Heart left ventricle (tissue), 16 donors: ENCODE data around the gene WRAP73. TPM values are rescaled to one million over a fixed set of nuclear protein-coding genes. Genes with fewer than 3 reads are reported as not detected.
A peak's percentile ranks its signal among the peaks of the same experiment; 100 is the strongest.

Experiments used
- ATAC-seq, 4 donors: fragments of 200-7000 bp; cut with Tn5 transposase; one replicate each; pipeline ENCODE4 v1.9.1; 2020 to 2022; ENCODE audit warnings: moderate library complexity in 4 of 4, mild to moderate bottlenecking in 3 of 4, moderate number of reproducible peaks in 1 of 4
- DNase-seq, 5 donors: peaks; one replicate each; pipeline ENCODE4 v3.0.0-alpha.2; 2020
- H3K27ac ChIP-seq, 12 donors: fragments of 200-600 bp; sonication (generic) in 4 of 12; one replicate each; pipeline versions ENCODE4 v1.5.0 to v1.8.0; 2016 to 2022; ENCODE audit warnings: mild to moderate bottlenecking in 2 of 12
- H3K27me3 ChIP-seq, 9 donors: fragments of 200-600 bp; sonication (generic) in 2 of 9; one replicate each; pipeline versions ENCODE4 v1.5.1 to v1.8.0; 2016 to 2022; ENCODE audit warnings: mild to moderate bottlenecking in 3 of 9
- H3K36me3 ChIP-seq, 9 donors: fragments of 200-600 bp; sonication (generic) in 2 of 9; one replicate each; pipeline versions ENCODE4 v1.5.0 to v1.8.0; 2018 to 2022; ENCODE audit warnings: mild to moderate bottlenecking in 2 of 9
- H3K4me1 ChIP-seq, 12 donors: fragments of 200-600 bp; sonication (generic) in 4 of 12; one replicate each; pipeline versions ENCODE4 v1.5.0 to v1.8.0; 2016 to 2022; ENCODE audit warnings: mild to moderate bottlenecking in 3 of 12
- H3K4me3 ChIP-seq, 12 donors: fragments of 200-600 bp; sonication (generic) in 4 of 12; one replicate each; pipeline versions ENCODE4 v1.5.0 to v1.8.0; 2017 to 2022; ENCODE audit warnings: mild to moderate bottlenecking in 9 of 12, moderate library complexity in 4 of 12
- H3K9me3 ChIP-seq, 12 donors: fragments of 200-600 bp; sonication (generic) in 4 of 12; one replicate each; pipeline versions ENCODE4 v1.5.0 to v1.8.0; 2016 to 2022; ENCODE audit warnings: mild to moderate bottlenecking in 1 of 12
- POLR2A ChIP-seq, 2 donors: fragments of 450-650 bp; IDR thresholded peaks; one replicate each; pipeline ENCODE4 v1.6.1; 2017; ENCODE audit warnings: antibody characterized with exemption in 2 of 2, mild to moderate bottlenecking in 2 of 2, moderate library complexity in 2 of 2
- WGBS, 4 donors: extraction: QIAGEN DNeasy Blood & Tissue Kit in 2 of 4; methylation state at CpG; one replicate each; pipeline versions ENCODE4 v1.1.5 to v1.1.7; 2013 to 2018; 5-methylcytosine and 5-hydroxymethylcytosine counted together
- intact Hi-C, 10 donors: fragments of 100-400 bp; cut with DNase I; formaldehyde crosslinking; loops; one replicate each; pipeline versions ENCODE4 v1.11.1 to v1.14.2; 2022
- polyA plus RNA-seq, 2 donors: library from polyadenylated mRNA; stranded (reverse); fragments of 200-250 nt; gene quantifications; one replicate each; pipeline ENCODE4 v1.2.3, GENCODE V29; 2013
- total RNA-seq, 9 donors: library from RNA; depleted of rRNA in 2 of 9; stranded (reverse); fragments of >200 nt in 2 of 9; fragmentation: NEBNext Ultra II Directional in 3 of 9; extraction: Animal tissue kit (Norgen Biotek cat#: 25700) in 3 of 9; gene quantifications; one replicate each; pipeline versions ENCODE4 v1.1.0 to v1.2.4, GENCODE V29; 2016 to 2023
- TF ChIP-seq, protein P1 (sequence below), 12 donors: fragments of 200-600 bp; sonication (generic) in 4 of 12; IDR thresholded peaks; one replicate each; pipeline versions ENCODE4 v1.5.0 to v1.8.0; 2018 to 2022; ENCODE audit warnings: antibody characterized with exemption in 12 of 12, mild to moderate bottlenecking in 5 of 12
- donor health status: ischemic (EF 13 %, LVEDD 7.1; RV severe dilation, severe dysfunction).
- donor health status: healthy with polysubstance abuse.
- donor health status: DM: no; HTN: yes; CAD: no.
- donor health status: DM: no; HTN: no; CAD: no.
- donor health status: ischemic (EF 25% LVEDD 6.9; RV normal size, moderate dysfunction).
- donor health status: ischemic (EF 25% LVEDD 5.7; RV mildly dilated, moderate dysfunction).
- donor health status: healthy.
- donor health status: DM: yes; HTN: yes; CAD: no.
- donor health status: ischemic (EF 35%, LVEDD 5.7; RV mildly dilated, moderate dysfunction).
- donor health status: nonischemic (EF 11% LVEDD 7.7; RV severe dilation, severe dysfunction).
- donor health status: DM: yes; HTN: yes; CAD: no.
- donor health status: PGD.
- donor health status: ischemic (EF 29% LVEDD 5.4; RV normal size, mild dysfunction).
- donor health status: nonischemic (EF 23%, LVEDD 6.1; RV moderate dilation, normal function).

WRAP73 gene
- total and polyA plus RNA-seq, 11 donors, result 8.5 to 21.6 (median 11.3) TPM

GRCh38 chr1:3632716-3633343 lies 17.1 kb downstream of the WRAP73 start:
- Histone ChIP-seq H3K27me3 (no peaks in the 10 kb centered on the region), H3K36me3 (peaks cover 0 to 99% (median 95%) of the 10 kb centered on the region in 9 donors), H3K9me3 (no peaks in the 10 kb centered on the region), H3K4me3 (no peak overlapping the region), H3K27ac (no peak overlapping the region), H3K4me1 (peaks cover 0 to 7% (median 0%) of the 10 kb centered on the region in 12 donors)
- intact Hi-C loops, result no loop called here
- DNase-seq (peak in 1 of 5 donors; percentile 10), ATAC-seq (no peak)
- 95 to 96% (median 95%) methylated on average over 26 of the region's 26 CpGs for WGBS, 4 donors
- TF ChIP-seq, protein P1, sequence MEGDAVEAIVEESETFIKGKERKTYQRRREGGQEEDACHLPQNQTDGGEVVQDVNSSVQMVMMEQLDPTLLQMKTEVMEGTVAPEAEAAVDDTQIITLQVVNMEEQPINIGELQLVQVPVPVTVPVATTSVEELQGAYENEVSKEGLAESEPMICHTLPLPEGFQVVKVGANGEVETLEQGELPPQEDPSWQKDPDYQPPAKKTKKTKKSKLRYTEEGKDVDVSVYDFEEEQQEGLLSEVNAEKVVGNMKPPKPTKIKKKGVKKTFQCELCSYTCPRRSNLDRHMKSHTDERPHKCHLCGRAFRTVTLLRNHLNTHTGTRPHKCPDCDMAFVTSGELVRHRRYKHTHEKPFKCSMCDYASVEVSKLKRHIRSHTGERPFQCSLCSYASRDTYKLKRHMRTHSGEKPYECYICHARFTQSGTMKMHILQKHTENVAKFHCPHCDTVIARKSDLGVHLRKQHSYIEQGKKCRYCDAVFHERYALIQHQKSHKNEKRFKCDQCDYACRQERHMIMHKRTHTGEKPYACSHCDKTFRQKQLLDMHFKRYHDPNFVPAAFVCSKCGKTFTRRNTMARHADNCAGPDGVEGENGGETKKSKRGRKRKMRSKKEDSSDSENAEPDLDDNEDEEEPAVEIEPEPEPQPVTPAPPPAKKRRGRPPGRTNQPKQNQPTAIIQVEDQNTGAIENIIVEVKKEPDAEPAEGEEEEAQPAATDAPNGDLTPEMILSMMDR (IDR thresholded peaks at IDR 0.05), result no peak
- TF ChIP-seq POLR2A (IDR thresholded peaks at IDR 0.05), result no peak

DNA sequence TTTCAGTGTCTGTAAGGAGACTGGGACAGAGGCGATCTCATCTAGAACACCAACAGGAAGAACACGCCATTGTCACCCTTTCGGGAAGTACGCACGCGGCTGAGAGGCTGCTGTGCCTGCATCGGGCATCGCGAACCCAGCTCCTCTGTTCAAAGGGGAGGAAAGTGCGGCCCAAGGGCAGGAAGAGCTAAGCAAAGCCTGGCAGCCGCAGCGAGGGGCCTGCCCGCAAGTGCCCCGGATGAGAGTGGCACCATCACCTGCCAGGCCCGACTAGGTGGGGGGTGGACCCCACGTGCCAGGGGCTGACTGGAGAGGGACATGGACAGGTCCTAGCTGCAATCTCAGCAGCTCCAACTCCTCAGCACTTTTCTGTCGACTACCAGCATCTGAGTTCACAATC lies 17.6 kb downstream of the WRAP73 start:
- TF ChIP-seq, protein P1 (IDR thresholded peaks at IDR 0.05), result no peak
- no peak for TF ChIP-seq POLR2A (IDR thresholded peaks at IDR 0.05)
- ATAC-seq (no peak), DNase-seq (peak in 1 of 5 donors; percentile 15)
- Histone ChIP-seq H3K9me3 (no peaks in the 10 kb centered on the region), H3K27me3 (no peaks in the 10 kb centered on the region), H3K4me1 (peaks cover 0 to 7% (median 0%) of the 10 kb centered on the region in 12 donors), H3K4me3 (no peak overlapping the region), H3K27ac (no peak overlapping the region), H3K36me3 (peaks cover 0 to 99% (median 95%) of the 10 kb centered on the region in 9 donors)
- intact Hi-C loops, result no loop called here
- whole genome bisulfite sequencing, 4 donors, result 95 to 96% (median 95%) methylated on average over 17 of the region's 17 CpGs

DNA sequence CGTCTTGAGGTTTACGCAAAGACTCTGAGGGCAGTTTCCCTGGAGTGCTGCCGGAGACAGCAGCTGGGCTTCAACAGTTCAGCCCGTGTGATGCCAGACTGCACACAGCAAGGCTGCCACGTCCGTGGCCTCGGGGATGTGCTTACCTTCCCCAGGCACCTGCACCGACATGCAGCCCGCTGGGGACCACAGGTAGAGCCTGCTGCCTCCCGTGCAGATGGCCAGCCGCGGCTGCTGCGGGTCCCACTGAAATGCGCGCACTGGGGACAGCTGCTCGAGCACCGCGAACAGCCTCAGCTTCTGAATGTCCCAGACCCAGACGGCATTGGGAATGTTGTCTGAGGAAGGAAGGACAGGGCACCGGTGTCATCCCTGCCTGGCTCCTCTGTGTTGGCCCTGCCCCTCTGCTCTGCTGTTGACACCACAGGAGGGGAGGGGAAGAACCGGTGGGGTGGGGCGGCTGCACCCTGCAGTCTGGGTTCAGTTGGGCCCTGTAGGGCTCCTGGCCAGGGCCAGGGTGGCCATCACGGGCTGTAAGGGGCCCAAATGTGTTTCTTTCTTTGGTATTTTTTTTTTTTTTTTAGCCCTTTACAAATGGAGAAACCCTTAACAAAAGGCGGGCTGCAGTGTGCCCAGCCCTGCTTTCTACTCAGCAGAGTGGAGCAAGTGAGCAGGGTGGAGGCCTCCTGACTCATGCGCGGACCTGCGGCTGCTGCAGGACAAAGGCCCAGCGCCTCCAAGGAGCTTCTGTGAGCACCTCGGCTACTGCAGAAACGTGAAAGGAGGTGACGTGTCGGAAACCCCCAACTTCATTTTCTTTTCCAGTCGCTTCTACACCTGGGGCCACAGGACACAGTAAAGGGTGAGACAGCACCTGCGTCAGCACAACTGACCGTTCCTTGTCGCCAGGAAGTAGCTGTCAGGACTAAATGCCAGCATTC lies 18.3 kb downstream of the WRAP73 start:
- 88 to 91% (median 89%) methylated on average over 20 to 36 of the region's 36 CpGs for WGBS, 4 donors
- Histone ChIP-seq H3K4me3 (no peak overlapping the region), H3K9me3 (no peaks in the 10 kb centered on the region), H3K36me3 (peaks cover 0 to 99% (median 93%) of the 10 kb centered on the region in 9 donors), H3K27me3 (no peaks in the 10 kb centered on the region), H3K4me1 (peaks cover 0 to 8% (median 0%) of the 10 kb centered on the region in 12 donors), H3K27ac (no peak overlapping the region)
- no peak for TF ChIP-seq POLR2A (IDR thresholded peaks at IDR 0.05)
- TF ChIP-seq, protein P1 (IDR thresholded peaks at IDR 0.05), result no peak
- DNase-seq (peak in 1 of 5 donors; percentile 4), ATAC-seq (peak in 1 of 4 donors; percentile 11)
- intact Hi-C loops, result no loop called here

GRCh38 chr1:3630914-3631313 lies 19.0 kb downstream of the WRAP73 start:
- Histone ChIP-seq H3K36me3 (peaks cover 0 to 95% (median 86%) of the 10 kb centered on the region in 9 donors), H3K4me3 (no peak overlapping the region), H3K27me3 (no peaks in the 10 kb centered on the region), H3K4me1 (peaks cover 0 to 15% (median 3%) of the 10 kb centered on the region in 12 donors), H3K27ac (no peak overlapping the region), H3K9me3 (no peaks in the 10 kb centered on the region)
- intact Hi-C loops, result no loop called here
- DNase-seq, result no peak
- TF ChIP-seq POLR2A (IDR thresholded peaks at IDR 0.05), result no peak
- TF ChIP-seq, protein P1 (IDR thresholded peaks at IDR 0.05), result no peak
- WGBS, 4 donors, result 81 to 87% (median 84%) methylated on average over 6 to 9 of the region's 9 CpGs
- peak in 1 of 4 donors; percentile 19 for ATAC-seq
